ENCODE data around the gene EFNA1.

DNA sequence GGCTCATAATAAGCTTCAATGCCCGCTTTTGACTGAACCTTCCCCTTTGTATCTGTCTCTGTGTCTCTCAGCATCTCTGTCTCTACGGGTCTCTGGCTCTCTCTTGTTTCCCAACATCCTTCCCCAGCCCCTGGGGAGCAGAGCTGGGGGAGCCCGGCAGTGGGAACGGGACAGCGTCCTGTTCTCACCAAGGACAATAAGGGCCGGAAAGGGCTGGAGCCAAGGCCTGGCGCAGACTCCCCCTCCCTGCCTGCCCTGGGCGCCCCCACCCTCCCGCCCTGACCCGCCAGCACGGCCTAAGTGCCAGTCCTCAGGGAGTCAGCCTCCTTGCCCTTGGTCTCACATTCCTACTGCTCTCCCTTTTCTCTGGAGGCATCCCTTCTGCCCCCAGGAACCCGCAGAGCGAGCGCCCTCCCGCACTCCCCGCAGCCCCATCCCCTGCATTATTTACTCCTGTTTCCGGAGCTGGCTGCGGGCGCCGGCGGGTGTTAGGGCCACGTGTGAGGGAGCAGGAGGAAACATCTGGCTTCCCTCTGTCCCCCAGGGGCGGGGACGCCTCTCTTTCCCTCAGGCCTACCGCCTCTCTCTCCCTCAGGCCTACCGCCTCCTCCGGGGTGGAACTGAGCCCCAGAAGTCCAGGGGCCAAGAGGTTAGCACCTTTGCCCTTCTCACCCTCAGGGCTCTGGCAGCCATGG is 38.9 kb downstream of the EFNA1 start:
- TF ChIP-seq, protein P1, sequence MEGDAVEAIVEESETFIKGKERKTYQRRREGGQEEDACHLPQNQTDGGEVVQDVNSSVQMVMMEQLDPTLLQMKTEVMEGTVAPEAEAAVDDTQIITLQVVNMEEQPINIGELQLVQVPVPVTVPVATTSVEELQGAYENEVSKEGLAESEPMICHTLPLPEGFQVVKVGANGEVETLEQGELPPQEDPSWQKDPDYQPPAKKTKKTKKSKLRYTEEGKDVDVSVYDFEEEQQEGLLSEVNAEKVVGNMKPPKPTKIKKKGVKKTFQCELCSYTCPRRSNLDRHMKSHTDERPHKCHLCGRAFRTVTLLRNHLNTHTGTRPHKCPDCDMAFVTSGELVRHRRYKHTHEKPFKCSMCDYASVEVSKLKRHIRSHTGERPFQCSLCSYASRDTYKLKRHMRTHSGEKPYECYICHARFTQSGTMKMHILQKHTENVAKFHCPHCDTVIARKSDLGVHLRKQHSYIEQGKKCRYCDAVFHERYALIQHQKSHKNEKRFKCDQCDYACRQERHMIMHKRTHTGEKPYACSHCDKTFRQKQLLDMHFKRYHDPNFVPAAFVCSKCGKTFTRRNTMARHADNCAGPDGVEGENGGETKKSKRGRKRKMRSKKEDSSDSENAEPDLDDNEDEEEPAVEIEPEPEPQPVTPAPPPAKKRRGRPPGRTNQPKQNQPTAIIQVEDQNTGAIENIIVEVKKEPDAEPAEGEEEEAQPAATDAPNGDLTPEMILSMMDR (IDR thresholded peaks at IDR 0.05; ENCODE audit: poor library complexity) = no peak
- TF ChIP-seq EZH2 (IDR thresholded peaks at IDR 0.05; ENCODE audit: borderline replicate concordance) (no peak), EZH2phosphoT487 (IDR thresholded peaks at IDR 0.05; ENCODE audit: low read depth, severe bottlenecking, unreplicated experiment) (no peak)
